ENCODE measurements around the gene DOHH.
"Not testable (repeated sequence)": the region's sequence is repeated elsewhere in the genome, so short reads cannot be mapped to it uniquely, and the experiment has no call there.

DOHH gene

DNA sequence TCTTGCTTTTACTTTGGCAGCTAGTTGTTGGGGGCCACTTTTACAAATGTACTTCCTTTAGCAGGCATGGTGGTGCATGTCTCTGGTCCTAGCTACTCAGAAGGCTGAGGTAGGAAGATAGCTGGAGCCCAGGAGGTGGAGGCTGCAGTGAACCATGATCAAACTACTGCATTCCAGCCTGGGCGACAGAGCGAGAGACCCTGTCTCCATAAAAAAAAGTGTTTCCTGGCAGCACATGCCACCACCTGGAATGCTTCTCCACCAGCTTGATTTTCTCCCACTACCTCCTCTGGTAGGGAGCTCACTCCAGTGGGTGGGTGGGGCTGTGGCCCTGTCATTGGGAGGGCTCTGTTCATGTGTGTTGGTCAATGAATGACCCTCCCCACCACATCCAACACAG is 18.2 kb upstream of the DOHH start:
- DNase-seq, result no peak

DNA sequence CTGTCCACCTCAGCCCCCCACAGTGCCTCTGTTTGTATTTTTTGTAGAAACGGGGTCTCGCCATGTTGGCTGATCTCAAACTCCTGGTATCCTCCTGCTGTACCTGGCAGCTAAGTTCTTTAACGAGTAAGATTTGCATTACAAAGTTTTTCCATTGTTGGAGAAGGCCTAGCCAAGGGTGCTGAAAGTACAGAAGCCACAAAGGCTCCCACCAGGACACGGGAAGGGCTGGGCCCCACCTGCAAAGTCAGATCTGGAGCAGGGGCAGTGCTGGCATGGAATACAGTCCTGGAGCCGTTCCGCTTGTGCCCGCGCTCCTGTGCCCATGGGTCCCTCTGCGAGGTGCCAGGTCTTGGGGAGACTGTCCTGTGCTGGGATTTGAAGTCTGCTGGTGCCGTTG is 17.8 kb upstream of the DOHH start:
- DNase-seq, result no peak

DNA sequence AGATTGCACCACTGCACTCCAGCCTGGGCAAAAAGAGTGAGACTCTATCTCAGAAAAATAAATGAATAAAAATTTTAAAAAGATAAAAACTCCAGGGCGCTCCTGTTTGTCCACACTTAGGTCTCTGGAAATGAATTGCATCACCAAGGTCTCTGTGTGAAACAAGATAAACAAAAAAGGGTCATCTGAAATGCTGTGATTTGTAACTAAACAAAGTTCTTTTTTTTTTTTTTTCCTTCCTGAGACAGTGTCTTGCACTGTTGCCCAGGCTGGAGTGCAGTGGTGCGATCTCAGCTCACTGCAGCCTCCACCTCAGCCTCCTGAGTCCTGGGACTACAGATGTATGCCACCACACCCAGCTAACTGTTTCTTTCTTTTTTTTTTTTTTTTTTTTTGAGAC is 17.2 kb upstream of the DOHH start:
- no peak for DNase-seq

DNA sequence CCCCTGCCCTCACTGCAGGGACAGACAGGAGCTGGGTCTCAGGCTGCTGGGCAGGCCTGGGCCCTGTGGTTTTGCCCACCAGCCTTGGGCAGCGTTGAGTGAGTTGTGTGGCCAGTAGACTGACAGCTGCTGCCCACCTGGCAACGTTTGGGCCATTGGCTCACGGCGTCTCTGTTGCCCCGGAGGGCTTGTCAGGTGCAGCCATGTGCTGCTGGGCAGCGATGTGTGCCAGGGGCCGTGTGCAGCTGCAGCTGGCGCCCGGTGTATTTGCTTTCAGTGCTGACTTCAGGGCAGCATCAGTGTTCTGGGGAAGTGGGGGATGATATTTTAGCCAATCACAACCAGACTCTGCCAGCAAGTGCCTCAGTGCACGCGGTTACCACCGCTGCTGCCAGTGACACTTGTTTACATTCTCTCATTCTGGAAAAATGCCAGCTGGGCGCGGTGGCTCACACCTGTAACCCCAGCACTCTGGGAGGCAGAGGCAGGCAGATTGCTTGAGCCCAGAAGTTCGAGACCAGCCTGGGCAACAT is 16.3 kb upstream of the DOHH start:
- DNase-seq, result peak; percentile 44

DNA sequence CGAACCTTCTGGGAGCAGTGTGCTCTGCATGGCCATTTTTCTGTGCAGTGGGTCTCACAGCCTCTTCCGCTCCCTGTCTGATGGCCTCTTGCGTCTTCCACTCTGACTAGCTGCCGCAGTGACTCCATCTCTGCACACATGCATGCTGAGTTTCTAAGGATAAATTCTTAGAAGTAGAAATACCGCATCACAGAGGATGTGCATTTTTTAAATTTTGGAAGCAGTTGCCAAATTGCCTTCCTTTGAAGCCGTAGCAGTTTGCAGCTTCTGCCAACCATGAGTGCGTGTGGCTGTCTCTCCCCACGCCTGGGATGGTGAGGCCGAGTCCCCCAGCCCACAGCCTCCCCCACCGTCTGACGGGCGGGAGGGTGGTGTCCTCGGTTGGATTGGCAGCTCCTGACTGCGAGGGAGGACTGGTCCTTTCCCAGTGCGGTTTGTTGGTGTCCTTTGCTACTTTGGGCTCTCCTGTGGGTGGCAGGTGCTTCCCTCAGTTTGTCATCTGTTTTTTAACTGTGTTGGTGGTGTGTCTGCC is 15.5 kb upstream of the DOHH start:
- no peak for DNase-seq

DNA sequence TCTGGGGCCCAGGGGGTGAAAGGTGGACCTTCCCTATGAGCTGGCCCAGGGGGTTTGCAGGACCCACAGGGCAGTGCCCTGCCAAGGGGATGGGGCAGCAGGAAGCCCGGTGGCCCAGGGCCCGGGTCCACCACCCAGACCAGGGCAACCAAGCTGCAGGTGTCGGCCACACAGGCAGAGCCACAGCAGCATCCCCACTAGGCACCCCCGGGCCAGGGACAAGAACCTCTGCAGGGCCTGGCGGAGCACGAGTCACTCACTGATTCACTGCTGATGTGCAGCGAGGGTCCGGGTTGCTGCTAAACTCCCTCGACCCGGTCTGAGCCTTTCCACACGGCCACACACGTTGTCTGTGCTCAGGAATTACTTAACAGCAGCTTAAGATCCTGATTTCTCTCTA is 14.5 kb upstream of the DOHH start:
- DNase-seq, result no peak

DNA sequence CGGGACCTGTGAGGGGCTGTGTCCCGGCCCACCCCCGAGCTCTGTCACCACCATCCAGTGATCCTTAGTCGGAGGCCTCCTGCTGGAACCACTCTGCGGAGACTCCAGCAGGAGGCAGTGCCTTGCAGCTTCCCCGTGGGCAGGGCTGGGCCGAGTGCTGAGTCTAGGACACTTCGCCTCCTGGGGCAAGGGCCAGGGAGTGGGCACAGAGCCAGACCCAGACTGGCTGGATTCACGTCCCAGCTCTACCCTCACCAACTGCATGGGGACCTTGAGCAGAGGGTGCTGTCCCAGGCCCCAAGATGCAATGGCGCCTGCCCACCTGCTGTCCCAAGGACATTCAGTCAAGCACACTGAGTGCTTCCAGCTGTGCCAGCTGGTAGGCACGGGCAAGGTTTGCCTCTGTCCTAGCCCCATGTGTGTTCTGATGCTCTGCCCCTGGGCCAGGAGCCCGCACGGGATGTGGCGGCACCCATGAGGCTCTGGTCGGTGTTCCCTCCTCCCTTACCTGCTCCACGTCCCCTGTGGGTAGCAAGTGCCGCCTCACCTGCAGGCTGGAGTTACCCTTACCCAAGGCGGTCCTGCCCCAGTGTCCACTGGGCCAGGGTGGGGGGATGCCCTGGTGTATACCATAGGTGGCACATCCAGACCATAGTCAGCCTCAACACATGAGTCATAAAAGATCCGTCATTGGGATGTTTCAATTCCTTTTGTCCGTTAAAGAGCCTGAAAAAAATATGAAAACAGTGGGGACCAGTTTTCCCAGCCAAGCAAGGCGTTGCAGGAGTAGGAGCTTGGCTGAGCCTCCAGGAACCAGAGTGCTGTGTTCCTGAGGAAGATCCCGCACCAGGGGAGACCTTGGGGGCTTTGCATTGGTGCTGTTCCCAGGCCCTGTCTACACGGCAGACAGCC is 13.0 kb upstream of the DOHH start:
- no peak for DNase-seq

DNA sequence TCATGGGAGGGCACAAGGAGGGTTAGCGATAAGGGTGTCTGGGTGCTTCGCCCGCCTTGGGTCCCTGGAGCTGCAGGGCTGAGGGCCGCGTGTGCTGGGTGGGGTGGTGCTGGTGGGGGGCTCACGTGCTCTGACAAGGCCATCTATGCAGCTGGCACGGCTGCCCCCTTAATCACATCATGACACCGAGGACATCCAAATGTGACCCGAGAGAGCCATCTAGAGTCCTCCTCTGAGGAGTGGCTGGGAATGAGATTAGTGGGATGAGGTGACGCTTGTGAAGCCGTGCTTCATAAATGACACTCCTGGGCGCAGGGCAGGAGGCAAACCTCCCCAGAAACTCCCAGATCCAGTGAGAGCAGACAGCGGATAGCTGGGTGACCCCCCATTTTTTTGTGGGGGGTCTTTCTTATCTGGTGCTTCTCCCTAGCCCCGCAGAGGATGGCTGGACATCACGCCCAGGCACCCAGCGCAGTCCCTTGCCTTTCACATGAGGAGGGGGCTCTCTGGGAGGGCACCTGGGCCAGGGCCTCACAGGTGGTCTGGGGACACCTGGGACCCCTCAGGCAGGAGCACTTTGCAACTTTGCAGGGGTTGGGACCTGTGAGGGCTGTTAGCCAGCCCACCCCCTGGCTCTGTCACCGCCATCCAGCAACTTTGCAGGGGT is 12.2 kb upstream of the DOHH start:
- no peak for DNase-seq

DNA sequence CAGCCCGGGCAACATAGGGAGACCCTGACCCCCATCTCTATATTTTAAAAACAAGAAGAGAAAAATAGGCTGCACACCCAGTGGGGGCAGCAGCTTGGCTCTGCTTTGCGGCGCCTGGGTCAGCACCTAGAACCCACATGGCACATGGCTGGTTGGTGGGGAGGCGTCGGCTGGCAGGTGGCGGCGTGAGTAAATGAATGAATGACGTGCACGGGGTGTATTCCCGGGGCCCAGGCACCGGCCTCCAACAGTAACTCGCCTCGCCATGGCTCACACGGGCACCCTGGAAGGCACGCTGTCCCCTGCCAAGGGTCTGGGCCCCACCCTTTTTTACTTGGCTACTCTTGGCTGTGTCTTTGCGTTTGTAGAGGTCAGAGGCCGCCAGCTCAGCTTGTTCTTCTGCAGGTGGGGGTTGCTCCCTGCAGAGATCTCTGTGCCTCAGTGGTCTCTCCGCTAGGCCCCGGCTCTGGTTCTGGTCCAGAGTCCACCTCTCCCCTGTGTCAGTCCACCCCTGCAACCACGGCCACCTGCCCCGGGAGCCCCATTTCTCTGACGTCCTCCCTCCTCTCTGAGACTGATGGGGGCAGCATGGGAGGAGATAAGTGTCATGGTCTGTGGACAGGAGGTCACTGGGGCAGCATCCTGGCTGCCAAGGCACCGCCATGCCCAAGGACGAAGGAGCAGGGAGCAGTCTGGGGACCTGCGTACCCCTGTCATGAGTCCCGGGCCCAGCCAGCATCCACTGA is 11.2 kb upstream of the DOHH start:
- DNase-seq, result no peak

DNA sequence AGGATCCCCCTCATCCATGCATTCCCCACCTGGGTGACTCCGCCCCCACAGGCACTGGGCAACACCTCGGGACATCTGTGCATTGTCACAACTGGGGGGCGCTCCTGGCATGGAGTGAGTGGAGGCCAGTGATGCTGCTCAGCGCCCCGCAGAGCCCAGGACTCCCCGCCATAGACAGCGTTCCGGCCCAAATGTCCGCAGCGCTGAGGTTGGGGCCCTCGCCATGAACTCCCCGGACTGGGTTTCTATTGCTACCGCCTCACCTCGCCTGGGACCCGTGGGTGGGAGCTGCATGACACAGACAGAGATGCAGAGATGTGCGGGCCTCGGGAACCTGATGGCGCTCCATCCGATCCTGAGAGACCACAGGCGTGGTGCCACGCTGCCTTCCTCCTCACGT is 10.3 kb upstream of the DOHH start:
- no peak for DNase-seq

DNA sequence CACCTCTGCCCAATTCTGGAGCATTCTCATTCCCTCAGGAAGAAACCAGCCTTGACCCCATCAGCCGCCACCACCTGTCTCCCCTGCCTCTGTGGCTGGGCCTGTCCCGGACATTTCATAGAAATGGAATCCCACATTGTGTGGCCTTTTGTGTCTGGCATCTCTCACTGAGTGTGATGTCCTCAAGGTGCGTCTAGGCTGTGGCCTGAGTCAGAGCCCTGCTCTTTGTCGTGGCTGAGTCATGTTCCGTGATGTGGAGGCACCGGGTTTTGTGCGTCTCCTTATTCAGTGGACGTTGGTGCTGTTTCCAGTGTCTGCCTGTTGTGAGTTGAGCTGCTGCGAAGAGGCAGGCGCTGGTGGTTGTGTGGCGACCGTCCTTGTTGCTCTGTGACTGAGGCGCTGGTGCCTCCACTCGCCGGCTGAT is 9.1 kb upstream of the DOHH start:
- no peak for DNase-seq

DNA sequence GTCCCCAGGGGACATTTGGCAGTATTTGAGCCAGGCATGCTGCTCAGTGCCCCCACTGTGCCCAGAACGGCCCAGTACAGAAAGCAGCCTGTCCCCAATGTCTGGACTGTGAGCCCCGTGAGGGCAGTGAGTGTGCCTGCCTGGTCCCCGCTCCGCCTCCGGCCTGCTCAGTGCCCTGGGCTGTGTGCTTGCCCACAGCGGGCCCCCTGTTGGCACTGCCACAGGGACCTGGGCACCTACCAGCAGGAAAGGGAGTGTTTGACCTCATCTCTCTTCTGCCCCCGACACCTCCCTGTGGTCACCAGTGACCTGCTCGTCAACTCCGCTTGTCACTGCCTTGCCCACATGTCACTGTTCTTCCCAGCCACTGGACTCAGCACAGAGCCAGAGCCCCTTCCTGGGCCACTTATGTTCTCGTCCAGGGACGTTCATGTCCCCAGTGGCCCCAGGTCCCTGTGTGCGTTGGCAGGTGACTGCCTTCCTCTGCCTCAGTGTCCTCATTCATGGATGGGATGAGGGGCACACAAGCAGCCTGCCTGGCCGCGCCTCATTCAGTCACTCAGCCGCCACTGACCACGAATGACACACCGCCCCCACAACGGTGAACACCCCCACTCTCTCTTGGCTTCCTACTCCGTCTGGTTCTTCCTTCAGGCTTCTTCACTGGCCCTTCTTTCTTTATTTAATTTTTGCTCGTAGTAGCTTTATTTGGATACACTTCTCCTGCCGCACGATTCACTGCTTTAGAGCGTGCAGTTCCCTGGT is 8.5 kb upstream of the DOHH start:
- DNase-seq, result no peak

DNA sequence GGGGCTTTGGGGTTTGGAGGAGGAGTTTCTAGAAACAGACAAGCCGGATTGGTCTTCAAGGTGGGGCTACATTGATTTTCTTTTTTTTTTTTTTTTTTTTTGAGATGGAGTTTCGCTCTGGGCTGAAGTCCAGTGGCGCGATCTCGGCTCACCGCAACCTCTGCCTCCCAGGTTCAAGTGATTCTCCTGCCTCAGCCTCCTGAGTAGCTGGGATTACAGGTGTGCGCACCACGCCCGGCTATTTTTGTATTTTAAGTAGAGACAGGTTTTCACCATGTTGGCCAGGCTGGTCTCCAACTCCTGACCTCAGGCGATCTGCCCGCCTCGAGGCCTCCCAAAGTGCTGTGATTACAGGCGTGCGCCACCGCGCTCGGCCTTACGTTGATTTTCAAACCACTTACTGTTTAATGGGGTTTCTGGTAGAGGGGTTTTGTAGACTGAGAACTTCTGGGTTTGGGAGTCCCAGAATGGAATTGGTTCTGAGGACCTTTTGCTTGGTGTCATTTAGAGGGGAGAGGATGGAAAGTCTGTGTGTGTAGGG is 7.7 kb upstream of the DOHH start:
- DNase-seq, result not testable (repeated sequence)

DNA sequence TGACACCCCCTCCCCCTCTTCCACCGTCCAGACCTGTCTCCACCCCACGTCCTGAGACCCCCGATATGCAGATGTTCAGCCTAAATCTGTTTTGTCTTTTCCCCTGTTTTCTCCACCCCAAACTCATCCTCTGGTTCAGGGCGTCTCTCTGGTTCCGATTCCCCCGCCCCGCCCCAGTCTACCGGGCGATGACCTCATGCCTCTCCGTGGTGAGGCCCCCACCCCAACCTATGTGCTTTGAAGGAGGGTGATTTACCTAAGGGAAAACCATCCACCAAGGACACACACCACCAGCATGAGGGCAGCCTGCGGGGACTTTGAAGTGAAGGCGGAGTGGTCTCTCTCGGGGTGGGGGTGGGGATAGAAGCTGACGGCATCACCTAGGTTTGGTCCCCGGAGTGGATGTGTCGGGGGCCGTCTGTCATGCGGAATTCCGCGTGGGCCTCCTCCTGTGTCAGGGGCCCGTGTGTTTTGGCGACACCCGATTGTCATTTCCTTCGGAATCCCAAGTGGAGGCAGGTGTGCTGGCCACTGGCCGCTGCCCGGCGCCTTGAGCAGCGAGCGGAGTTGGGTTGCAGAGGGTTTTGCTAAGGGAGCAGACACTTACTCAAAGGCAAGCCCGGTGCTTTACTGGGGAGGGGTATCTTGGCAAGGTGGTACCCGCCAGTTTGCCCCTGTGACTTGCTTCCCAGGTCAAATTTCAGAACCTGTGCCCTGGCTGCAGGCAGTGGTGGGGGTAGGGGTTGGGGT is 7.1 kb upstream of the DOHH start:
- DNase-seq, result no peak

DNA sequence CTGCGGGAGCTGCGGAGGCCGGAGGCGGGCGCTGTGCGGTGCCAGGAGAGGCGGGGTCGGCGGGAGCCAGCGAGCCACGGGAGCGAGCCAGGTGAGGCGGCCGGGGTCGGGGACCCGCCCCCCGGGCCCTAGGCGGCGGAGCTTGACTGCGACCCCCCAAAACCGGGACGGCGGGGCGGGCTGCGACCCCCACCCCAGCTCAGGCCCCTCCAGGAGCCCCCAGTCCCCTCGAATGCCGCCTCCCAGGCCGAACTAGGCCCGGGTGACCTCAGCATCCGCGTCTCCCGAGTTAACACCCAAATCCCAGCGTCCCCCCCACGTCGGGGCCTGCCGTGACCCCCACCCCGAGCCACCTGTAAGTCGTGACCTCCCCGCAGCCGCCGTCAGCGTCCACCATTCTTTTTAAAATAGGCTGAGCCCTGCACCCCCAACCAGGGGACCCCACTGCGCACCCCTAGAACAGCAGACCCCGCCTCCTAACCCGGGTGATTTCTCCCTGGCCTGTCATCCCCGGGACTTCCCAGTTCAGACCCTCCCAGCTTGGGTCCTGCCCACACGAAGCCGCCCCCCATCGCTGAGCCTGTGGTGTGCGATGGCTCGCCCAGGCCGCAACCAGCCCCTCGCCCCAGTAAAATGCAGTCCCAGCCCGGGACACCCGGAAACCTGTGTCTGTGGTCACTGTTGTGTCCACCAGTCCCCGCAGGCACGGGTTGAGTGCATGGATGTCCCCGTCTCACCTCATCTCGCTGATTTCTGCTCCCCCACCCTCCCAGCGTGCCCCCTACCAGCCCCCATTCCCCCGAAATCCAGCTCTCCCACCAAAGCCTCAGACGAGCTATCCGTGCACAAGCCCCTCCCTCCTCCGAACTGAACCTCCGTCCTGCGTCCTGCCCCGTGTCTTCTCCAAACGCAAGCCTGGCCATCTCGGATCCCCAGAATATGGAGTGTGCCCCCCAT is 6.2 kb upstream of the DOHH start:
- no peak for DNase-seq

DNA sequence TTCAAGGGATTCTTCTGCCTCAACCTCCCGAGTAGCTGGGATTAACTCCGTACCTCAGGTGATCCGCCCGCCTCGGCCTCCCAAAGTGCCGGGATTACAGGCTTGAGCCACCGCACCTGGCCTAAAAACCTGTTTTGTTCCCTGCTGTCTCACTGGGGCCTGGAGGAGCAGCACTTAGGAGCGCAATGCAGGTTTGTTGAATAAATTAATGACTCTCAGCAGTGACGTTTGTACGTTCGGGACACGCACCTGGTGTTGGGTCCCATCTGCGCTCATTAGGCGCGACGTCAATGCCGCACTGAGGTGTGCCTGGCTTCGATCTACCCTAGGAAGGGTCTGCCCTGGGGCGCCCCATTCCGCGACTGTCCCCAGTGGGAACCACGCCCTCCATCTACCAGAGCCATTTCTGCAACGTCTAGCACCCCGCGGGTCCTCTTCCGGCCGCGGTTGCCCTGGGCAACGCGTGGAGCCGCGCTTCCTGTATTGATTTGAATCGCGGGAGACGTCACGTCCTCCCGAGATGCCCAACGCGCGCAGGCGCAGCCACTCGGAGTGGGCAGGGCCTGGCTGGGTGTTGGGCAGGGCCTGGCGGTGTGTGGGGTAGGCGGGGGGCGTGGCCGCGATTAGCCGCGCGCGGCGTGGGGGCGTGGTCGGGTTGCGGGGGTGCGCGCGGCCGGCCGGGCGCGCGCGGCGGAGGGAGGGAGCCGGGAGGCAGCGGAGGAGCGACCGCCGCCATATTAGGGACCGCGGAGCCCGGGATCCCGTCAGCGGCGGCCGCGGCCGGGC is 5.3 kb upstream of the DOHH start, which contains the start of gene FZR1:
Gene FZR1, plus strand, starts transcription at position 714 of the 786 bp plus-strand sequence. CDS start 16,679 bp downstream, outside the sequence.
- peak; percentile 97 for DNase-seq

DNA sequence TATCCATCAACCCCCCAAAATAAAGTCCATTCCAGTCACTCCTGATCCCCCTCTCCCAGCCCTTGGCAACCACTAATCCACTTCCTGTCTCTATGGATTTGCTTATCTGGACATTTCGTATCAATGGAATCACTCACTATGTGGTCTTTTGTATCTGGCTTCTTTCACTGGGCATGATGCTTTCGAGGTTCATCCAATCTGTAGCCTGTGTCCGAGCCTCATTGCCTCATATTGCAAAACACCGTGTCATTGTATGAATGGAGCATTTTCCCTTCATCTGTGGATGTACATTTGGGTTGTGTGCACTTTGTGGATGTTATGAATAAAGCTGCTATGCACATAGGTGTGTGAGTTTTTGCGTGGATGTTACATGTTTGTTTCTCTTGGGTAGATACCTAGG is 4.3 kb upstream of the DOHH start:
- no peak for DNase-seq

DNA sequence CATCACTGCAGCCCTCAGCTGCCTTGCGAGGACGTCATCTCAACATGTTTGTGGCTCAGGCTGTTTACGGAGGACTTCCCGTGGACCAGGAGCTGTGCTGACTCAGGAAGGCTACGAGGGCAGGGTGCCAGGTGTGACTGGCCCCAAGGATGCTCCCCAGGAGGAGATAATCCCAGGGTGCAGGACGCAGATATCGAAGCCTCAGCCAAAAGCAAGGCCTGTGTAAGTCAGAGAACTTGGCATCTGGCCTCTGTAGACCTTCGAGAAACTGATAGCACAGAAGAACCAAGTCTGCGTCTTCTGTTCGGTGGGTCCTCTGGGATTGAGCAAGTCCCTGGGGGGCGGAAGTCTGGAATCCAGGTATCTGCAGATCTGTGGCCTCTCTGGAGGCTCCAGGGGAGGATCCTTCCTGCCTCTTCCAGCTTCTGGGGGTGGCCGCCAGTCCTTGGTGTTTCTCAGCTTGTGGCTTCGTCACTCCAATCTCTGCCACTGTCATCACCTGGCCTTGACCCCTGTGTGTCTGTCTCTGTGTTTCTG is 2.6 kb upstream of the DOHH start:
- no peak for DNase-seq

DNA sequence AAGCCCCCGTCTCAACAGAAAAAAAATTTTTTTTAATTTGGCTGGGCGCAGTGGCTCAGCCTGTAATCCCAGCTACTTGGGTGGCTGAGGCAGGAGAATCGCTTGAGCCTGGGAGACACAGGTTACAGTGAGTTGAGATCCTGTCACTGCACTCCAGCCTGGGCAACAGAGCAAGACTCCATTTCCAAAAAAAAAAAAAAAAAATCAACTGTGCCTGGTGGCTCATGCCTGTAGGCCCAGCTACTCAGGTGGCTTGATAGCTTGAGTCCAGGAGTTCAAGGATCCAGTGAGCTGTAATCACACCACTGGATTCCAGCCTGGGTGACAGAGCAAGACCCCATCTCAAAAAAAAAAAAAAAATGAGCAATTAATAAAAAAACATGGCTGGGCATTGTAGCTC is 1.3 kb upstream of the DOHH start:
- no peak for DNase-seq

All from NCI-H1105 treated with DMSO at 0.1 percent for 48 hours (cell line).